NCI-H774 (cell line): Measurements from ENCODE around the gene PHYKPL.
A peak's percentile ranks its signal among the peaks of the same experiment; 100 is the strongest.

Source experiments
- DNase-seq: peaks from one replicate; lab custom pipeline; 2025; lab: John Stamatoyannopoulos, UW

The PHYKPL gene

DNA sequence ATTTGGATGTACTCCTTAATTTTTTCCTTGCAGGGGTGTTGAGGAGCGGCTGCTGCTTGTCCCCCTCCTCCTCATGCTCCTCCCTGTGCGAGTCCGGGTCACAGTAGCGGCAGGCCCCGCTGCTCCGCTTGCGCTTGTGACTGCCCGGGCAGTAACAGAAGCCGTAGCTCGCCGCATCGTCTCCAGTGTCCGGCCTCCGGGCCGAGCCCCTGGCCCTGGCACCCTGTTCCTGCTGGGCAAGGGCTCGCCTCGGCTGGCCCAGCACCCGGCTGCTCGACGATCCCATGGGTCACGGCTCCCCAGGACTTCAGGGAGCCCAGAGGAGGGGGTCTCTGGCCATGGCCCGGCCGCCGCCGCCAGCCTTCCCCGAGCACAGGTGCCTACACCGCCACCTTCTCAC lies 45.6 kb downstream of the PHYKPL start, which contains the start of gene GMCL2:
Gene GMCL2 (minus strand): TSS at position 358 of the 400 bp plus-strand sequence. CDS start 72 bp downstream, at position 286.
- no peak for DNase-seq

DNA sequence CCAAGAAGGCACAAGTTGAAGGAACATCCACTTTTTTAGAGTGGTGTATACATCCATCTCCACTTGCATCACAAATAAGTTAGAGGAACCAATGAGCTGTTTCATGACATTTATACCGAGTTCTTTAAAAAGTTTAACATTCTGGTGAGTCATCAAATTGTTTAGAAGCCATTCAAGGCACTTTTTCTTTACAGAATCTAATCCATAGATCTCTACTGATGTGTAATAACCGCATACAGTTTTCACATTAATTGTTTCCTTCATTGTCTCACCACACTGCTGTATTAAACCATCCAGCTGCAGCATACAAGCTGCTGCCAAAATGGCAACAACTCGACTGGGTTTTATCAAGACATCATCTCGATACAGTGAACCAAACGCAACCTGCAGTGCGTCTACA lies 46.2 kb downstream of the PHYKPL start:
- DNase-seq: no peak

DNA sequence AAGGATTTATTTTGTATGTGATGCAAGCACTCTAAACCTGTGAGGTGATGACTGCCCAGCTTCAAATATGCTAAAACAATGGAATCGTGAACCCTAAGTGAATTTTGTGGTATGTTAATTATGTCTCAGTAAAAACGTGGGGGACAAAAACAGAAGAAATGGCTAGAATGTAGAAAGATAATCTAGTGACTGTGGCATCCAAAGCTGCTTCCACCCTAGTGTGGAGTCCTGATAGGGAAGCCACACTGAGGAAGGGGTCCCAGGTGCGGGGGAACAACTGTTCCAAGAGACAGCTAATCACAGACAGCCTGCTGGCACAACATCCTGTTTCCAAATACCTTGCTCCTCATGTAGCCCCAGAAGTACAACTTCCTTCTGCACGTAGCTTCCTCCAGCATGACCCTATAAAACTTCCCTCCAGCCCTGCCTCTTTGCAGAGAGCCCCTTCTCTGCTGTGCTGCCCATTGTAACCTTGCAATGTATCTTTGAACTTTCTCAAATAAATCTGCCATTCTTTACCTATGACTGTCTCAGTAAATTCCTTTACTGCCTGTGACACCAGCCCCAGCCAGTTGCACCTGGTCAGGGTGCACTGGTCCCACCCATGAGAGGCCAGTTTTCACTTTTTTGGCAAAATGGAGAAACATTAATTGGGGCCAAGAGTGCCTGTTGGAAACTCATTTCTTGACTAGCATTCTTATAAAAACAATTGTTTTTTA lies 50.3 kb downstream of the PHYKPL start:
- DNase-seq: no peak

DNA sequence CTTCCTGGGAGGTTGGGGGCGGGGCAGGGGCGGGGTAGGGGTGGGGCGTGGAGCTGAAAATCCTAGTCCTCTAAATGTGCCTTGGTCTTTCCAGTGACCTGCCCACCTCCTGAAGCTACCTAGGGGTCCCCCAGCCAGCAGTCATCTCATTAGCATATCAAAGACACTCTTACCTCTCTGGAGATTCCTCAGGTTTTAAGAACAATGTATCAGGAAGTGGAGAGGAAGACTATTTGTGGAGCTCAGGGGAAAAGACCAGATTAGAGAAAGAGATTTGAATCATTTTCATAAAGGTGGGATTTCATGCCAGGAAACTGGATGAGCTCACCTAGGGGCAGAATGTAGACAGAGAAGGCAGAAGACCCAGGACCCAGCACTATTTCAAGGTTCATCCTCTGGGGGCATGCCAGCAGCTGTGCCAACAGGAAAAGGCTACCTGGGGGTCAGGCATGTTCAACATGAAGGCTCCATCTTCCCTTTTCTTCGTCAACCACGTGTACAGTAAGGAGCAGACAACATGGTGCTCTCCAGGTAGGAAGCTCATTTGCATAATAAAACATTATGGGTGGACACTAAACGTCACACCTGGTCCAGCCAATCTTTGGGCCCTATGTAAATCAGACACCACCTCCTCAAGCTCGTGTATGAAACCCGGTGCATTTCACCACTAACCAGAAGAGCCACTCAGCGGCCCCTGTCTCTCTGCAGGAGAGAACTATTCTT lies 52.3 kb downstream of the PHYKPL start:
- DNase-seq: peak; percentile 15

DNA sequence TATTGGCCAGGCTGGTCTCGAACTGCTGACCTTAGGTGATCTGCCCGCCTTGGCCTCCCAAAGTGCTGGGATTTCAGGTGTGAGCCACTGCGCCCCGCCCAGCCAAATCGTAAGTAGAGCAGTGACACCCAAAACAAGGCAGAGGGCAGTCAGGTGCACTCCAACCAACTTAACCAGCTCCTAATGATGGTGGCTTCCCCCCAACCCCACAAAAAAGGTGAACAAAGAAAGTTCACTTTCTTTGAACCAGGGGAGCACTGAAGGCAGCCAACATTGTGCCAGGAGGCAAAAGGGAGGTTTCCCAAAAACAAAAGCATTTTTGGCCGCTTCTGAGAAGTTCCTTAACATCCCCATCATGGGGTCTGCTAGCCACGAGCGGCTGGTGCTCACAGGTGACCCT lies 55.0 kb downstream of the PHYKPL start:
- no peak for DNase-seq

DNA sequence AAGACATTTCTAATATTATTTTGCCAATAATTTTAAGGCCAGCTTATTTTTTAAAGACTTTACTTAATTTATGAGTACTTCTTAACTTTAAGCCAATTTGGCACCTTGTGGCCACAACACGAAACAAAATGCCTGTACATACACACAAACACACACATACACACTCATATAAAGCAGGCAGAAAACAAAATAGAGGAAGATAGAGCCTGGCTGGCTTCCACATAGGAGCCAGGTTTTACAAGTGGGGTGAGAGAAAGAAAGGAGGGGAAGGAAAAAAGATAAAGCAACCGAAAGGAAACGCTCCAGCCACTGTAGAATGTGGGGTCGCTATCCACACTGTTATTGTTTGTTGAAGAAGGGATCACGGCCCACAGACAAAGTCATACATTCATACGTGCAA lies 55.8 kb downstream of the PHYKPL start:
- no peak for DNase-seq

DNA sequence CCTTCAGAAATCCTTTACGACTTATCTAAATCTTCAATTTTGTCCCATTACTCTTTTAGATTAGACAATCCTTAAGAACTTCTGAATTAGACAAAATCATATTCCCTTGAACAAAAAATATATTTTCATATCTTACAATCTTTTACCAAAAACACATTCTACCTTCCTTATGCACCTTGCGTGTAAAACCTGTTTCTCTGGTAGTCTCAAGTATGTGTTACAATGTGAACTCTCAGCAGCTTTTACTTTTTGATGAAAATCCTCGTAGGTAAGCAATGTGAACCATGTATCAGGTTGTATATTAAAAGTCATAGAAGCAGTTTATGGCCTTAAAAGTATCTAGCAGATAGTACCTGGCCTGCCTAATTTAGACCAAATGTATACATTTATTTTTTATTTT lies 58.1 kb downstream of the PHYKPL start:
- DNase-seq: no peak

GRCh38 chr5:178170455-178170854 lies 62.1 kb downstream of the PHYKPL start:
- no peak for DNase-seq

DNA sequence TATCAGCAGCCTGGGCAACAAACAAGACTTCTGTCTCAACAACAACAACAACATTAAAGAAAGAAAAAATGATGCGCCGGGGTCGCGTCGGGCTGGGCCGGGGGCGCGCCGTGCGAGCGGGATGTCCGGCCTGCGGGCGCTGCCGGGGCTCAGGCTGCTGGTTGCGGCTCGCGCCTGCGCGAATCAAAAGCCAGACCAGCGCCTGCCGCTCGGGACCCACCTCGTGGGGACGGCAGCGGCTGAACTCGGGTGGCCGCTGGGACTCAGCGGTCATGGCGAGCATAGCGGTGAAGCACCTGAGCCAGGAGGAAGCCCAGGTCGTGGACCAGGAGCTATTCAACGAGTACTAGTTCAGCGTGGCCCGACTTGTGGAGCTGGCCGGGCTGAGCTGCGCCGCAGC lies 67.0 kb downstream of the PHYKPL start:
- no peak for DNase-seq

- DNase-seq: peak; percentile 89
These were observed 68.5 kb downstream of the PHYKPL start for GRCh38 chr5:178163772-178164735.

GRCh38 chr5:178162481-178162880 lies 70.1 kb downstream of the PHYKPL start:
- no peak for DNase-seq

GRCh38 chr5:178160176-178160575 lies 72.4 kb downstream of the PHYKPL start:
- DNase-seq: no peak
